ELF-1 (cell line): ENCODE measurements around the gene QARS1.

Experiments
- DNase-seq: peaks from one replicate; pipeline ENCODE4 v3.0.0-alpha.2; 2016; ENCODE audit warnings: low read depth, low spot score

QARS1 gene

GRCh38 chr3:49053543-49053942 lies 51.0 kb downstream of the QARS1 start:
- no peak for DNase-seq
